GM06990 (cell line): Measurements from ENCODE around the gene WNT2.

Source experiments
- DNase-seq: peaks from one replicate; pipeline ENCODE4 v3.0.0-alpha.2; 2011; ENCODE audit not compliant: insufficient read length; ENCODE audit errors: extremely low read depth
- H3K27me3 ChIP-seq: replicated peaks from 2 replicates; pipeline ENCODE4 v1.6.0; 2011; ENCODE audit warnings: low read length; ENCODE audit not compliant: control insufficient read depth, insufficient read depth
- H3K36me3 ChIP-seq: 2 replicates; pipeline ENCODE4 v1.5.1; 2011; ENCODE audit warnings: low read length; ENCODE audit not compliant: control insufficient read depth, insufficient read depth
- H3K4me3 ChIP-seq: replicated peaks from 2 replicates; pipeline ENCODE4 v1.5.1; 2011; ENCODE audit warnings: low read depth, mild to moderate bottlenecking, control low read depth, low read length
- CTCF ChIP-seq: IDR thresholded peaks from 2 replicates; pipeline ENCODE4 v1.5.1; 2011; ENCODE audit warnings: low read length, control low read depth, mild to moderate bottlenecking, inconsistent platforms; ENCODE audit not compliant: insufficient read depth, poor library complexity, severe bottlenecking

The WNT2 gene

GRCh38 chr7:117225536-117225935 is 97.3 kb downstream of the WNT2 start:
- peaks cover 1% of the 10 kb centered on the region; the same call in 1 of the 2 replicates for H3K36me3 ChIP-seq
- no peak for DNase-seq
- TF ChIP-seq CTCF, result no peak
- no peaks in the 10 kb centered on the region for H3K27me3 ChIP-seq
- no peak overlapping the region for H3K4me3 ChIP-seq
